Measurements from ENCODE around the gene DISP3.

Gene DISP3

GRCh38 chr1:11444907-11445306 lies 34.0 kb upstream of the DISP3 start:
- Histone ChIP-seq H3K4me2 (ENCODE audit: low read length, poor library complexity, severe bottlenecking) (no peak overlapping the region), H3K4me1 (ENCODE audit: control insufficient read depth, insufficient read depth, low read depth, low read length) (no peaks in the 10 kb centered on the region), H3K23ac (ENCODE audit: low read length in 2 of 2) (no peak overlapping the region), H4K91ac (ENCODE audit: low read length) (no peak overlapping the region), H3K4me3 (ENCODE audit: insufficient read depth in 1 of 2, low read depth in 1 of 2, low read length in 2 of 2) (peak overlapping the region in 1 of 2 experiments; percentile 16), H3K4ac (ENCODE audit: low read depth in 1 of 2, low read length in 2 of 2) (no peak overlapping the region), H3K9ac (ENCODE audit: low read length) (no peak overlapping the region), H3K9me3 (ENCODE audit: control insufficient read depth, low read length) (no peaks in the 10 kb centered on the region), H3K14ac (ENCODE audit: low read length in 2 of 2) (no peak overlapping the region), H4K8ac (ENCODE audit: low read length) (no peak overlapping the region), H3K79me1 (replicated peaks; ENCODE audit: low read length, poor library complexity, severe bottlenecking) (no peaks in the 10 kb centered on the region), H2BK120ac (ENCODE audit: low read depth, low read length) (no peak overlapping the region), H2BK15ac (ENCODE audit: low read depth, poor library complexity, severe bottlenecking) (no peak overlapping the region), H3K27me3 (ENCODE audit: control insufficient read depth in 1 of 2, insufficient read depth in 1 of 2, low read length in 2 of 2) (peaks cover 16 to 87% of the 10 kb centered on the region in 2 experiments), H2BK5ac (ENCODE audit: low read depth, low read length, poor library complexity, severe bottlenecking) (no peak overlapping the region), H3K27ac (ENCODE audit: low read length, poor library complexity, severe bottlenecking) (no peak overlapping the region), H2AK5ac (ENCODE audit: low read length, severe bottlenecking) (no peak overlapping the region), H3K36me3 (ENCODE audit: control insufficient read depth in 1 of 2, insufficient read depth in 2 of 2, low read depth in 1 of 2, low read length in 2 of 2) (no peaks in the 10 kb centered on the region), H2BK12ac (ENCODE audit: low read length in 2 of 2) (no peak overlapping the region), H3K18ac (ENCODE audit: low read depth in 1 of 2, low read length in 2 of 2) (no peak overlapping the region), H2AFZ (ENCODE audit: low read depth, low read length) (no peak overlapping the region)
- DNase-seq: no peak
- whole genome bisulfite sequencing: 73% methylated on average over 7 of the region's 7 CpGs

- no peak overlapping the region for H4K91ac ChIP-seq (ENCODE audit: low read length)
- no peak overlapping the region for H3K4ac ChIP-seq (ENCODE audit: low read depth in 1 of 2, low read length in 2 of 2)
- H2AK5ac ChIP-seq (ENCODE audit: low read length, severe bottlenecking): no peak overlapping the region
- no peak overlapping the region for H3K4me3 ChIP-seq (ENCODE audit: insufficient read depth in 1 of 2, low read depth in 1 of 2, low read length in 2 of 2)
- H3K18ac ChIP-seq (ENCODE audit: low read depth in 1 of 2, low read length in 2 of 2): no peak overlapping the region
- H3K27ac ChIP-seq (ENCODE audit: low read length, poor library complexity, severe bottlenecking): no peak overlapping the region
- H3K9me3 ChIP-seq (ENCODE audit: control insufficient read depth, low read length): no peaks in the 10 kb centered on the region
- no peak for DNase-seq
- peaks cover 13 to 80% of the 10 kb centered on the region in 2 experiments for H3K27me3 ChIP-seq (ENCODE audit: control insufficient read depth in 1 of 2, insufficient read depth in 1 of 2, low read length in 2 of 2)
- no peaks in the 10 kb centered on the region for H3K36me3 ChIP-seq (ENCODE audit: control insufficient read depth in 1 of 2, insufficient read depth in 2 of 2, low read depth in 1 of 2, low read length in 2 of 2)
- no peaks in the 10 kb centered on the region for H3K4me1 ChIP-seq (ENCODE audit: control insufficient read depth, insufficient read depth, low read depth, low read length)
- no peaks in the 10 kb centered on the region for H3K79me1 ChIP-seq (replicated peaks; ENCODE audit: low read length, poor library complexity, severe bottlenecking)
- H2AFZ ChIP-seq (ENCODE audit: low read depth, low read length): no peak overlapping the region
- H2BK12ac ChIP-seq (ENCODE audit: low read length in 2 of 2): no peak overlapping the region
- H4K8ac ChIP-seq (ENCODE audit: low read length): no peak overlapping the region
- no peak overlapping the region for H2BK120ac ChIP-seq (ENCODE audit: low read depth, low read length)
- WGBS: 69% methylated on average over 10 of the region's 10 CpGs
- no peak overlapping the region for H3K14ac ChIP-seq (ENCODE audit: low read length in 2 of 2)
- H3K9ac ChIP-seq (ENCODE audit: low read length): no peak overlapping the region
- no peak overlapping the region for H2BK5ac ChIP-seq (ENCODE audit: low read depth, low read length, poor library complexity, severe bottlenecking)
- H3K23ac ChIP-seq (ENCODE audit: low read length in 2 of 2): no peak overlapping the region
- peak overlapping the region; percentile 84 for H2BK15ac ChIP-seq (ENCODE audit: low read depth, poor library complexity, severe bottlenecking)
- H3K4me2 ChIP-seq (ENCODE audit: low read length, poor library complexity, severe bottlenecking): no peak overlapping the region
These were observed 31.1 kb upstream of the DISP3 start for GRCh38 chr1:11447903-11448302.

GRCh38 chr1:11448373-11449099 lies 30.4 kb upstream of the DISP3 start:
- WGBS: 74% methylated on average over 19 of the region's 20 CpGs

GRCh38 chr1:11449100-11449403 lies 29.9 kb upstream of the DISP3 start:
- H3K4me2 ChIP-seq (ENCODE audit: low read length, poor library complexity, severe bottlenecking): no peak overlapping the region
- H4K8ac ChIP-seq (ENCODE audit: low read length): no peak overlapping the region
- H3K4me3 ChIP-seq (ENCODE audit: insufficient read depth in 1 of 2, low read depth in 1 of 2, low read length in 2 of 2): no peak overlapping the region
- no peak overlapping the region for H2BK120ac ChIP-seq (ENCODE audit: low read depth, low read length)
- no peaks in the 10 kb centered on the region for H3K9me3 ChIP-seq (ENCODE audit: control insufficient read depth, low read length)
- H3K27ac ChIP-seq (ENCODE audit: low read length, poor library complexity, severe bottlenecking): no peak overlapping the region
- no peak overlapping the region for H3K14ac ChIP-seq (ENCODE audit: low read length in 2 of 2)
- H2BK5ac ChIP-seq (ENCODE audit: low read depth, low read length, poor library complexity, severe bottlenecking): no peak overlapping the region
- no peak overlapping the region for H2BK12ac ChIP-seq (ENCODE audit: low read length in 2 of 2)
- no peak for DNase-seq
- H3K9ac ChIP-seq (ENCODE audit: low read length): no peak overlapping the region
- H3K4me1 ChIP-seq (ENCODE audit: control insufficient read depth, insufficient read depth, low read depth, low read length): no peaks in the 10 kb centered on the region
- H3K79me1 ChIP-seq (replicated peaks; ENCODE audit: low read length, poor library complexity, severe bottlenecking): no peaks in the 10 kb centered on the region
- H3K4ac ChIP-seq (ENCODE audit: low read depth in 1 of 2, low read length in 2 of 2): no peak overlapping the region
- 87% methylated on average over 10 of the region's 11 CpGs for WGBS
- H3K23ac ChIP-seq (ENCODE audit: low read length in 2 of 2): no peak overlapping the region
- no peak overlapping the region for H4K91ac ChIP-seq (ENCODE audit: low read length)
- peaks cover 2 to 80% of the 10 kb centered on the region in 2 experiments for H3K27me3 ChIP-seq (ENCODE audit: control insufficient read depth in 1 of 2, insufficient read depth in 1 of 2, low read length in 2 of 2)
- H2BK15ac ChIP-seq (ENCODE audit: low read depth, poor library complexity, severe bottlenecking): no peak overlapping the region
- no peak overlapping the region for H2AK5ac ChIP-seq (ENCODE audit: low read length, severe bottlenecking)
- no peaks in the 10 kb centered on the region for H3K36me3 ChIP-seq (ENCODE audit: control insufficient read depth in 1 of 2, insufficient read depth in 2 of 2, low read depth in 1 of 2, low read length in 2 of 2)
- H3K18ac ChIP-seq (ENCODE audit: low read depth in 1 of 2, low read length in 2 of 2): no peak overlapping the region
- H2AFZ ChIP-seq (ENCODE audit: low read depth, low read length): no peak overlapping the region

More at GRCh38 chr1:11448373-11449099, 30.4 kb upstream of the DISP3 start:
- Histone ChIP-seq H3K4me1 (ENCODE audit: control insufficient read depth, insufficient read depth, low read depth, low read length) (no peaks in the 10 kb centered on the region), H3K79me1 (replicated peaks; ENCODE audit: low read length, poor library complexity, severe bottlenecking) (no peaks in the 10 kb centered on the region), H2AFZ (ENCODE audit: low read depth, low read length) (no peak overlapping the region), H2BK120ac (ENCODE audit: low read depth, low read length) (no peak overlapping the region), H2AK5ac (ENCODE audit: low read length, severe bottlenecking) (no peak overlapping the region), H3K4ac (ENCODE audit: low read depth in 1 of 2, low read length in 2 of 2) (no peak overlapping the region), H4K91ac (ENCODE audit: low read length) (no peak overlapping the region), H3K4me3 (ENCODE audit: insufficient read depth in 1 of 2, low read depth in 1 of 2, low read length in 2 of 2) (no peak overlapping the region), H2BK15ac (ENCODE audit: low read depth, poor library complexity, severe bottlenecking) (no peak overlapping the region), H3K9me3 (ENCODE audit: control insufficient read depth, low read length) (no peaks in the 10 kb centered on the region), H3K9ac (ENCODE audit: low read length) (no peak overlapping the region), H3K36me3 (ENCODE audit: control insufficient read depth in 1 of 2, insufficient read depth in 2 of 2, low read depth in 1 of 2, low read length in 2 of 2) (no peaks in the 10 kb centered on the region), H3K23ac (ENCODE audit: low read length in 2 of 2) (no peak overlapping the region), H4K8ac (ENCODE audit: low read length) (no peak overlapping the region), H3K27ac (ENCODE audit: low read length, poor library complexity, severe bottlenecking) (no peak overlapping the region), H3K18ac (ENCODE audit: low read depth in 1 of 2, low read length in 2 of 2) (no peak overlapping the region), H2BK12ac (ENCODE audit: low read length in 2 of 2) (no peak overlapping the region), H3K27me3 (ENCODE audit: control insufficient read depth in 1 of 2, insufficient read depth in 1 of 2, low read length in 2 of 2) (peaks cover 7 to 80% of the 10 kb centered on the region in 2 experiments), H2BK5ac (ENCODE audit: low read depth, low read length, poor library complexity, severe bottlenecking) (no peak overlapping the region), H3K4me2 (ENCODE audit: low read length, poor library complexity, severe bottlenecking) (no peak overlapping the region), H3K14ac (ENCODE audit: low read length in 2 of 2) (no peak overlapping the region)
- DNase-seq: no peak

All from mesenchymal stem cell (in vitro differentiated cells and primary cell).